Dendritic cell treated with granulocyte-macrophage colony-stimulating factor and Interleukin-4, amounts not matched to agents 40 ng/mL and 50 ng/mL, for 4 days (primary cell): Measurements from ENCODE around the gene BIRC2.

Experiments
- H3K27ac Mint-ChIP-seq: one replicate; pipeline ENCODE4 v1.8.0; 2022; ENCODE audit warnings: mild to moderate bottlenecking, mixed read lengths
- H3K27me3 Mint-ChIP-seq: one replicate; pipeline ENCODE4 v1.8.0; 2022; ENCODE audit warnings: mild to moderate bottlenecking, mixed read lengths
- H3K36me3 Mint-ChIP-seq: one replicate; pipeline ENCODE4 v1.8.0; 2022; ENCODE audit warnings: low read depth, mixed read lengths
- H3K4me1 Mint-ChIP-seq: one replicate; pipeline ENCODE4 v1.8.0; 2022; ENCODE audit warnings: low read depth, mixed read lengths
- H3K4me3 Mint-ChIP-seq: one replicate; pipeline ENCODE4 v1.8.0; 2022; ENCODE audit warnings: mild to moderate bottlenecking, moderate library complexity, mixed read lengths
- H3K9me3 Mint-ChIP-seq: one replicate; pipeline ENCODE4 v1.8.0; 2022; ENCODE audit warnings: mixed read lengths
- intact Hi-C: fragments of 100-400 bp; cut with micrococcal nuclease; formaldehyde crosslinking; loops from one replicate; pipeline ENCODE4 v1.15.0; 2022

BIRC2 gene

GRCh38 chr11:102408339-102408738 lies 61.3 kb downstream of the BIRC2 start:
- H3K4me1 Mint-ChIP-seq: peaks cover 46% of the 10 kb centered on the region
- H3K36me3 Mint-ChIP-seq: peaks cover 62% of the 10 kb centered on the region

GRCh38 chr11:102410382-102410784 lies 63.4 kb downstream of the BIRC2 start:
- peaks cover 46% of the 10 kb centered on the region for H3K4me1 Mint-ChIP-seq
- peaks cover 53% of the 10 kb centered on the region for H3K36me3 Mint-ChIP-seq
- no peaks in the 10 kb centered on the region for H3K9me3 Mint-ChIP-seq
- intact Hi-C loops: no loop called here
- H3K4me3 Mint-ChIP-seq: no peak overlapping the region
- H3K27ac Mint-ChIP-seq: no peak overlapping the region
- no peaks in the 10 kb centered on the region for H3K27me3 Mint-ChIP-seq

More at GRCh38 chr11:102408339-102408738, 61.3 kb downstream of the BIRC2 start:
- Mint-ChIP-seq H3K9me3 (no peaks in the 10 kb centered on the region), H3K27me3 (no peaks in the 10 kb centered on the region), H3K27ac (no peak overlapping the region), H3K4me3 (no peak overlapping the region)
- intact Hi-C loops: no loop called here

GRCh38 chr11:102411142-102411541 lies 64.1 kb downstream of the BIRC2 start:
- peaks cover 54% of the 10 kb centered on the region for H3K4me1 Mint-ChIP-seq
- H3K36me3 Mint-ChIP-seq: peaks cover 47% of the 10 kb centered on the region
- no peaks in the 10 kb centered on the region for H3K9me3 Mint-ChIP-seq
- H3K27me3 Mint-ChIP-seq: no peaks in the 10 kb centered on the region
- no peak overlapping the region for H3K4me3 Mint-ChIP-seq
- intact Hi-C loops: no loop called here
- H3K27ac Mint-ChIP-seq: no peak overlapping the region

GRCh38 chr11:102413497-102413896 lies 66.5 kb downstream of the BIRC2 start:
- H3K4me3 Mint-ChIP-seq: no peak overlapping the region
- no peaks in the 10 kb centered on the region for H3K9me3 Mint-ChIP-seq
- H3K27ac Mint-ChIP-seq: no peak overlapping the region
- intact Hi-C loops: no loop called here
- peaks cover 58% of the 10 kb centered on the region for H3K4me1 Mint-ChIP-seq
- H3K36me3 Mint-ChIP-seq: peaks cover 47% of the 10 kb centered on the region
- H3K27me3 Mint-ChIP-seq: no peaks in the 10 kb centered on the region

- Mint-ChIP-seq H3K4me1 (peaks cover 58% of the 10 kb centered on the region), H3K9me3 (no peaks in the 10 kb centered on the region), H3K27ac (no peak overlapping the region), H3K27me3 (no peaks in the 10 kb centered on the region), H3K4me3 (no peak overlapping the region), H3K36me3 (peaks cover 53% of the 10 kb centered on the region)
- intact Hi-C loops: no loop called here
Observed at GRCh38 chr11:102414559-102414958, 67.5 kb downstream of the BIRC2 start.

GRCh38 chr11:102415304-102415916 lies 68.4 kb downstream of the BIRC2 start:
- intact Hi-C loops: no loop called here
- peaks cover 44% of the 10 kb centered on the region for H3K36me3 Mint-ChIP-seq

GRCh38 chr11:102416976-102417375 lies 70.0 kb downstream of the BIRC2 start:
- peaks cover 42% of the 10 kb centered on the region for H3K36me3 Mint-ChIP-seq
- no peak overlapping the region for H3K27ac Mint-ChIP-seq
- intact Hi-C loops: no loop called here
- no peaks in the 10 kb centered on the region for H3K27me3 Mint-ChIP-seq
- H3K4me3 Mint-ChIP-seq: no peak overlapping the region
- no peaks in the 10 kb centered on the region for H3K9me3 Mint-ChIP-seq
- H3K4me1 Mint-ChIP-seq: peaks cover 52% of the 10 kb centered on the region

More at GRCh38 chr11:102415304-102415916, 68.4 kb downstream of the BIRC2 start:
- no peak overlapping the region for H3K4me3 Mint-ChIP-seq
- H3K9me3 Mint-ChIP-seq: no peaks in the 10 kb centered on the region
- H3K27ac Mint-ChIP-seq: peak overlapping the region; percentile 4
- H3K27me3 Mint-ChIP-seq: no peaks in the 10 kb centered on the region
- H3K4me1 Mint-ChIP-seq: peaks cover 58% of the 10 kb centered on the region

- Mint-ChIP-seq H3K36me3 (peaks cover 40% of the 10 kb centered on the region), H3K27me3 (no peaks in the 10 kb centered on the region), H3K4me1 (peaks cover 49% of the 10 kb centered on the region), H3K9me3 (no peaks in the 10 kb centered on the region), H3K27ac (no peak overlapping the region), H3K4me3 (no peak overlapping the region)
- intact Hi-C loops: no loop called here
Observed at GRCh38 chr11:102419181-102419580, 72.2 kb downstream of the BIRC2 start.

- Mint-ChIP-seq H3K9me3 (no peaks in the 10 kb centered on the region), H3K4me3 (no peak overlapping the region), H3K4me1 (peaks cover 35% of the 10 kb centered on the region), H3K27me3 (no peaks in the 10 kb centered on the region), H3K27ac (no peak overlapping the region), H3K36me3 (peaks cover 46% of the 10 kb centered on the region)
- intact Hi-C loops: no loop called here
Observed at GRCh38 chr11:102420547-102420946, 73.5 kb downstream of the BIRC2 start.

- H3K27me3 Mint-ChIP-seq: no peaks in the 10 kb centered on the region
- intact Hi-C loops: no loop called here
- H3K9me3 Mint-ChIP-seq: no peaks in the 10 kb centered on the region
- H3K4me3 Mint-ChIP-seq: no peak overlapping the region
- H3K36me3 Mint-ChIP-seq: peaks cover 49% of the 10 kb centered on the region
- H3K27ac Mint-ChIP-seq: no peak overlapping the region
- H3K4me1 Mint-ChIP-seq: peaks cover 28% of the 10 kb centered on the region
Observed at GRCh38 chr11:102421261-102421660, 74.2 kb downstream of the BIRC2 start.

- Mint-ChIP-seq H3K4me1 (peaks cover 21% of the 10 kb centered on the region), H3K36me3 (peaks cover 38% of the 10 kb centered on the region), H3K9me3 (no peaks in the 10 kb centered on the region), H3K27ac (peak overlapping the region; percentile 51), H3K27me3 (no peaks in the 10 kb centered on the region), H3K4me3 (no peak overlapping the region)
- intact Hi-C loops: no loop called here
Observed at GRCh38 chr11:102422817-102423712, 76.1 kb downstream of the BIRC2 start.

- no peaks in the 10 kb centered on the region for H3K9me3 Mint-ChIP-seq
- no peak overlapping the region for H3K27ac Mint-ChIP-seq
- no peaks in the 10 kb centered on the region for H3K27me3 Mint-ChIP-seq
- intact Hi-C loops: no loop called here
- peaks cover 30% of the 10 kb centered on the region for H3K36me3 Mint-ChIP-seq
- H3K4me3 Mint-ChIP-seq: no peak overlapping the region
- H3K4me1 Mint-ChIP-seq: peaks cover 24% of the 10 kb centered on the region
Observed at GRCh38 chr11:102423936-102424335, 76.9 kb downstream of the BIRC2 start.

- no peaks in the 10 kb centered on the region for H3K9me3 Mint-ChIP-seq
- H3K4me1 Mint-ChIP-seq: peaks cover 45% of the 10 kb centered on the region
- H3K4me3 Mint-ChIP-seq: no peak overlapping the region
- intact Hi-C loops: no loop called here
- H3K27ac Mint-ChIP-seq: peak overlapping the region; percentile 48
- H3K36me3 Mint-ChIP-seq: peaks cover 24% of the 10 kb centered on the region
- H3K27me3 Mint-ChIP-seq: no peaks in the 10 kb centered on the region
Observed at GRCh38 chr11:102426000-102426399, 79.0 kb downstream of the BIRC2 start.

GRCh38 chr11:102426570-102426969 lies 79.6 kb downstream of the BIRC2 start:
- intact Hi-C loops: no loop called here
- peaks cover 26% of the 10 kb centered on the region for H3K36me3 Mint-ChIP-seq
- no peak overlapping the region for H3K4me3 Mint-ChIP-seq
- H3K9me3 Mint-ChIP-seq: peaks cover under 1% of the 10 kb centered on the region
- H3K27me3 Mint-ChIP-seq: no peaks in the 10 kb centered on the region
- peaks cover 51% of the 10 kb centered on the region for H3K4me1 Mint-ChIP-seq
- H3K27ac Mint-ChIP-seq: peak overlapping the region; percentile 84
